ENCODE results near the gene PLA2G5. TPM values are rescaled to one million over a fixed set of nuclear protein-coding genes. Genes with fewer than 3 reads are reported as not detected.

PLA2G5 gene
- total and polyA plus RNA-seq, 2 of the 8 experiments (the other 6 are each of a cell fraction or from before 2014, with no cell fraction given), result 0.05 TPM; not detected in 1

DNA sequence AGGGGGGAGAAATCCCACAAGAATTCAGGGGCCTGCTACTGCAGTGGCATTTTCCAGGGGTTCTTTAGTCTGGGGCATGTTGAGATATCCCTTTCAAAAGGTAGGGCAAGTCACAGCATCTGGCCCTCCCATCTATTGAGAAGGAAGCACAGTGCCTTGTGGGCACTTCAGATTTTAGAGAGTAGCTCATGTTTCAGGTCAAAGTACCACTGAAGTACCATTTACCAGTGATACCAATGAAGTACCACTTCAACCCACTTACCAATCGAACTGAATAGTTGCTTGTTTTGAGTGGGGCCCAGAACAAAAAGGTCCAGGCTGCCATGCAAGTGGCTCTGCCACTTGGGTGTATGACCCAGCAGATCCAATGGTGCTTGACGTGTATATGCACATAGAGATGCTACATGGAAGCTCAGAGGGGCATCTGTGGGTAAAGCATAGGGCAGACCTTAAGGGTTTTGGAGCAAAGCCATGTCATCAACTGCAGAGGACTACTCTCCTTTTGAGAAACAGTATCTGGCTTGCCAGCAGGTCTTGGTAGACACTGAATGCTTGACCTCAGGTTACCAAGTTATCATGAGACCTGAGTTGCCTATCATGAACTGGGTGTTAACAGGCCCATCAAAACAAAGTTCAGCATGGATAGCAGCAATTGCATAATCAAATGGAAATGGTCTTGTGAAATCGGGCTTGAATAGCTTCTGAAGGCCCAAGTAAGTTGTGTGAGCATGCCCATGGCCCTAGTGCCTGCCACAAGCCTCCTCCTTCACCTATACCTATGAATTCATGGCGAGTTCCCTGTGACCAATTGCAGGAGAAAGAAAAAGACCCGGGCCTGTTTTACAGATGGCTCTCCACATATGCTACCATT is 25.8 kb downstream of the PLA2G5 start:
- H2BK20ac ChIP-seq (ENCODE audit: low read length), result no peak overlapping the region
- H2BK12ac ChIP-seq (ENCODE audit: low read depth, low read length), result no peak overlapping the region
- H3K4ac ChIP-seq (replicated peaks; ENCODE audit: insufficient read length, low read depth, low read length), result no peak overlapping the region
- DNase-seq (ENCODE audit: low read depth in 1 of 2, low spot score in 2 of 2) (no peak), FAIRE-seq (no peak)
- no peaks in the 10 kb centered on the region; a peak in 2 of 7 replicates for H3K27me3 ChIP-seq (replicated peaks in 1 of 4; ENCODE audit: control insufficient read depth in 3 of 4, extremely low read depth in 1 of 4, insufficient read depth in 3 of 4, low read length in 3 of 4)
- no peak overlapping the region for H3K23ac ChIP-seq (ENCODE audit: insufficient read length)
- H3K79me2 ChIP-seq (ENCODE audit: control insufficient read depth in 1 of 2, insufficient read depth in 2 of 2, low read length in 2 of 2), result no peaks in the 10 kb centered on the region
- H2BK15ac ChIP-seq (ENCODE audit: low read length), result no peak overlapping the region
- no peaks in the 10 kb centered on the region for H4K20me1 ChIP-seq (replicated peaks in 1 of 2; ENCODE audit: control insufficient read depth in 1 of 2, insufficient read depth in 2 of 2, low read length in 2 of 2)
- no peak overlapping the region for H2AFZ ChIP-seq (ENCODE audit: low read length)
- no peak overlapping the region for H3K4me2 ChIP-seq (ENCODE audit: insufficient read depth in 1 of 2, low read depth in 2 of 2, low read length in 2 of 2)
- no peak overlapping the region for H3K18ac ChIP-seq (ENCODE audit: extremely low read depth, low read length)
- H3K56ac ChIP-seq (replicated peaks; ENCODE audit: insufficient read length, low read depth, low read length), result no peak overlapping the region
- ChIA-PET POLR2A (ENCODE audit: partially characterized antibody) (no interaction called here), CTCF (ENCODE audit: partially characterized antibody) (interaction anchor here (0.8 to 1.8 kb wide), 6 partner anchors 15 to 398 kb away, joined by 3 to 6 read pairs (median 4); no protein-coding TSS in a partner anchor)
- no peak overlapping the region for H3K14ac ChIP-seq (ENCODE audit: insufficient read length)
- H3K9me3 ChIP-seq (ENCODE audit: insufficient read depth in 2 of 2, low read depth in 1 of 2, low read length in 1 of 2), result peaks cover 29 to 41% of the 10 kb centered on the region in 2 experiments
- WGBS, 2 experiments (ENCODE audit: extremely low coverage in 1 of 2, insufficient coverage in 1 of 2, insufficient read length in 1 of 2, insufficient replicate concordance in 2 of 2, low coverage in 1 of 2, low lambda C conversion rate in 2 of 2, missing lambda C conversion rate in 1 of 2), result 82% methylated on average over 5 of the region's 5 CpGs; no CpG with 5 or more reads in 1 of the 2 experiments
- H3K36me3 ChIP-seq (ENCODE audit: control insufficient read depth in 2 of 4, insufficient read depth in 4 of 4, low read length in 3 of 4), result no peaks in the 10 kb centered on the region
- H3K23me2 ChIP-seq (ENCODE audit: low read depth, low read length), result no peaks in the 10 kb centered on the region
- H2BK5ac ChIP-seq (ENCODE audit: low read depth, low read length), result no peak overlapping the region
- H3K9ac ChIP-seq (replicated peaks in 1 of 4; ENCODE audit: extremely low read depth in 1 of 4, low read depth in 3 of 4, low read length in 3 of 4), result no peak overlapping the region
- H4K91ac ChIP-seq (replicated peaks; ENCODE audit: insufficient read length, low read length), result no peak overlapping the region
- no peaks in the 10 kb centered on the region for H3K79me1 ChIP-seq (ENCODE audit: low read depth, low read length)
- H3K4me1 ChIP-seq (replicated peaks in 1 of 4; ENCODE audit: control insufficient read depth in 3 of 4, insufficient read depth in 4 of 4, low read length in 3 of 4), result peaks cover 0 to 2% (median 0%) of the 10 kb centered on the region in 4 experiments; a peak in 2 of 7 replicates
- no peak overlapping the region for H2AK5ac ChIP-seq (ENCODE audit: low read depth, low read length)
- no peak overlapping the region for H2BK120ac ChIP-seq (replicated peaks; ENCODE audit: low read depth, low read length)
- H4K8ac ChIP-seq (ENCODE audit: extremely low read depth, insufficient read depth, low read length), result no peak overlapping the region
- H4K5ac ChIP-seq (ENCODE audit: insufficient read length, low read depth, low read length), result no peak overlapping the region
- no peak overlapping the region for H3K4me3 ChIP-seq (ENCODE audit: extremely low read depth in 1 of 4, insufficient read depth in 2 of 4, low read depth in 3 of 4, low read length in 4 of 4)
- H3K27ac ChIP-seq (ENCODE audit: low read depth, low read length), result no peak overlapping the region
- no peak for TF ChIP-seq TBP (IDR thresholded peaks at IDR 0.05; ENCODE audit: low read depth, low read length)
- TF ChIP-seq ATF3 (IDR thresholded peaks at IDR 0.05; ENCODE audit: insufficient read depth, low read depth, low read length), result no peak
- TF ChIP-seq SP1 (IDR thresholded peaks at IDR 0.05; ENCODE audit: low read depth, low read length), result no peak
- no peak for TF ChIP-seq SUZ12 (IDR thresholded peaks at IDR 0.05; ENCODE audit: low read length)
- TF ChIP-seq YY1 (IDR thresholded peaks at IDR 0.05; ENCODE audit: low read depth, low read length), result no peak
- TF ChIP-seq RFX5 (IDR thresholded peaks at IDR 0.05; ENCODE audit: borderline replicate concordance, low read depth, low read length), result no peak
- no peak for TF ChIP-seq CREB1 (IDR thresholded peaks at IDR 0.05)
- TF ChIP-seq POU5F1 (IDR thresholded peaks at IDR 0.05; ENCODE audit: low read depth, low read length), result no peak
- no peak for TF ChIP-seq TAF7 (optimal IDR thresholded peaks at IDR 0.05; ENCODE audit: borderline replicate concordance, low read depth, low read length)
- TF ChIP-seq MAX (IDR thresholded peaks at IDR 0.05), result no peak
- TF ChIP-seq ZNF274 (IDR thresholded peaks at IDR 0.05; ENCODE audit: borderline replicate concordance, extremely low read depth, low read length), result no peak
- TF ChIP-seq HDAC2 (IDR thresholded peaks at IDR 0.05; ENCODE audit: borderline replicate concordance in 1 of 2, low read depth in 2 of 2, low read length in 2 of 2), result no peak
